Transverse colon (tissue), 4 donors: ENCODE measurements around the gene SPTBN1. TPM values are rescaled to one million over a fixed set of nuclear protein-coding genes. Genes with fewer than 3 reads are reported as not detected.

ENCODE experiments used
- DNase-seq: peaks from one replicate; pipeline ENCODE4 v3.0.0-alpha.2; 2019
- H3K27ac ChIP-seq, 4 donors: fragments of 200-600 bp; sonication (generic); 2 replicates each; pipeline ENCODE4 v1.5.1; 2016 to 2018; ENCODE audit warnings: inconsistent platforms in 4 of 4
- H3K27me3 ChIP-seq: fragments of 200-600 bp; sonication (generic); 2 replicates; pipeline ENCODE4 v1.5.1; 2017; ENCODE audit warnings: inconsistent platforms
- H3K36me3 ChIP-seq, 4 donors: fragments of 200-600 bp; sonication (generic); 2 replicates each; pipeline ENCODE4 v1.5.1; 2017 to 2019; ENCODE audit warnings: inconsistent platforms in 4 of 4
- H3K4me1 ChIP-seq, 4 donors: fragments of 200-600 bp; sonication (generic); 2 replicates each; pipeline ENCODE4 v1.5.1; 2017 to 2020; ENCODE audit warnings: inconsistent platforms in 4 of 4
- H3K4me3 ChIP-seq, 4 donors: fragments of 200-600 bp; sonication (generic); 1 replicate in 1 of 4; 2 replicates in 3 of 4; pipeline versions ENCODE4 v1.5.1 to v1.6.1; 2017 to 2019; ENCODE audit warnings: inconsistent platforms in 4 of 4
- H3K9me3 ChIP-seq, 2 donors: fragments of 200-600 bp; sonication (generic); 2 replicates each; pipeline ENCODE4 v1.5.1; 2017 to 2019; ENCODE audit warnings: inconsistent platforms in 2 of 2
- EP300 ChIP-seq: sonication (generic); formaldehyde crosslinking; IDR thresholded peaks from one replicate; pipeline ENCODE4 v1.6.1; 2017; ENCODE audit warnings: antibody characterized with exemption, low read depth
- POLR2A ChIP-seq: fragments of 450-650 bp; IDR thresholded peaks from one replicate; pipeline ENCODE4 v1.6.1; 2016; ENCODE audit warnings: antibody characterized with exemption, mild to moderate bottlenecking, moderate library complexity
- POLR2AphosphoS5 ChIP-seq, 3 donors: sonication (generic); formaldehyde crosslinking; IDR thresholded peaks; one replicate each; pipeline ENCODE4 v1.6.1; 2016; ENCODE audit warnings: antibody characterized with exemption in 3 of 3
- WGBS, 2 donors: methylation state at CpG; one replicate each; pipeline ENCODE4 v1.1.5; 2018; ENCODE audit warnings: low coverage in 1 of 2; 5-methylcytosine and 5-hydroxymethylcytosine counted together
- in situ Hi-C, 4 donors: fragments of 200-750 bp; cut with MboI; loops; one replicate each; pipeline versions ENCODE4 v1.15.0 to v1.15.1; 2017; ENCODE audit warnings: low sequenced_read_pairs in 3 of 4, low pct_ligation_motif_present in 1 of 4, low pct_unique_long_range_greater_than_20kb in 1 of 4
- intact Hi-C: fragments of 100-400 bp; cut with DNase I; formaldehyde crosslinking; loops from one replicate; pipeline ENCODE4 v1.15.1; 2023; ENCODE audit warnings: low total_unique reads
- total RNA-seq, 4 donors: library from RNA; depleted of rRNA; stranded (reverse); fragments of >200 nt; gene quantifications; one replicate each; pipeline ENCODE4 v1.1.0, GENCODE V29; 2016
- TF ChIP-seq, protein P1 (sequence below), 5 experiments: fragments of 200-600 bp in 3 of 5; fragments of 450-650 bp in 2 of 5; sonication (generic) in 3 of 5; IDR thresholded peaks; 1 replicate in 2 of 5; 2 replicates in 3 of 5; pipeline ENCODE4 v1.5.1; 2016 to 2017; ENCODE audit warnings: antibody characterized with exemption in 5 of 5, inconsistent platforms in 3 of 5, mild to moderate bottlenecking in 2 of 5, moderate library complexity in 1 of 5

SPTBN1 gene
- total RNA-seq, 4 donors from 2014 or later, result 269 to 301 (median 285) TPM

DNA sequence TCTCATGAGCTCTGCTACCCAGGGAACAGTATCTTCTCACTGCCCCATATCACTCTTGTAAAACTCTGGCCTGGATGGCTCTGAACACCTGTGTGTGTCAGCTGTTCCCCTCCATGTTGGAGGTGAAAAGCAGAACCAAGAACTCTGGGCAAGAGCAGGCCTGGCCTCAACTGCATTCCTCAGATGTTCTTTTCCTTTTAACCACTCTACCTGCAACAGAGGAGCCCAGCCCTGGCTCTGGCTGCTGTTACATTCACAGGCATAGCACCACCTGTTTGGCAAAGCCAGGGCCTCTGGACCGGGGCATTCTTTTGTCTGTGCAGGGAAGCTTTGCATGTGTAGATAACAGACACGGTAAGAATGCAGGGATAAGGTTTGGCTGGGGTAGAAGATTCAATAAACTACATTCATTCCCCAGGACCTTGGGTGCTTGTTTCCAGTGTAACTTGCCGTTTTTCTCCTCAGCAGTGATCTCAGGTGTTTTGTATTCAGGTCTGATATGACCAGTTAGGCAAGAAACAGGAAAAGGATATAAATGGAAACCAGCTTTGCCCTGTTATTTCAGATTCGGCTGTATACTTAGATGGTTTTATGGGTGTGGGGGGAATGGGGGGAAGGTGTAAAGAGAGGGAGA, 95.1 kb downstream of the SPTBN1 start:
- WGBS, 2 donors, result 18 to 30% methylated on average over 4 of the region's 4 CpGs
- Histone ChIP-seq H3K27me3 (no peaks in the 10 kb centered on the region), H3K27ac (peak overlapping the region; percentile 56 to 80 (median 70)), H3K4me3 (no peak overlapping the region), H3K4me1 (peaks cover 42 to 78% (median 55%) of the 10 kb centered on the region in 4 donors), H3K36me3 (no peaks in the 10 kb centered on the region), H3K9me3 (no peaks in the 10 kb centered on the region)
- in situ Hi-C loops (no loop called here), intact Hi-C loops (no loop called here)
- DNase-seq, result peak; percentile 33
- TF ChIP-seq POLR2A (no peak), EP300 (no peak), POLR2AphosphoS5 (IDR thresholded peaks at IDR 0.05) (no peak)
- TF ChIP-seq, protein P1, sequence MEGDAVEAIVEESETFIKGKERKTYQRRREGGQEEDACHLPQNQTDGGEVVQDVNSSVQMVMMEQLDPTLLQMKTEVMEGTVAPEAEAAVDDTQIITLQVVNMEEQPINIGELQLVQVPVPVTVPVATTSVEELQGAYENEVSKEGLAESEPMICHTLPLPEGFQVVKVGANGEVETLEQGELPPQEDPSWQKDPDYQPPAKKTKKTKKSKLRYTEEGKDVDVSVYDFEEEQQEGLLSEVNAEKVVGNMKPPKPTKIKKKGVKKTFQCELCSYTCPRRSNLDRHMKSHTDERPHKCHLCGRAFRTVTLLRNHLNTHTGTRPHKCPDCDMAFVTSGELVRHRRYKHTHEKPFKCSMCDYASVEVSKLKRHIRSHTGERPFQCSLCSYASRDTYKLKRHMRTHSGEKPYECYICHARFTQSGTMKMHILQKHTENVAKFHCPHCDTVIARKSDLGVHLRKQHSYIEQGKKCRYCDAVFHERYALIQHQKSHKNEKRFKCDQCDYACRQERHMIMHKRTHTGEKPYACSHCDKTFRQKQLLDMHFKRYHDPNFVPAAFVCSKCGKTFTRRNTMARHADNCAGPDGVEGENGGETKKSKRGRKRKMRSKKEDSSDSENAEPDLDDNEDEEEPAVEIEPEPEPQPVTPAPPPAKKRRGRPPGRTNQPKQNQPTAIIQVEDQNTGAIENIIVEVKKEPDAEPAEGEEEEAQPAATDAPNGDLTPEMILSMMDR (IDR thresholded peaks at IDR 0.05), result no peak

GRCh38 chr2:54553075-54553474, 96.9 kb downstream of the SPTBN1 start:
- H3K27me3 ChIP-seq, result no peaks in the 10 kb centered on the region
- WGBS, 2 donors, result 89 to 90% methylated on average over 2 of the region's 2 CpGs
- in situ Hi-C loops (no loop called here), intact Hi-C loops (no loop called here)
- H3K4me1 ChIP-seq, result peaks cover 45 to 77% (median 56%) of the 10 kb centered on the region in 4 donors
- TF ChIP-seq EP300 (no peak), POLR2AphosphoS5 (IDR thresholded peaks at IDR 0.05) (no peak), POLR2A (no peak)
- TF ChIP-seq, protein P1 (IDR thresholded peaks at IDR 0.05), result no peak
- no peak overlapping the region for H3K4me3 ChIP-seq
- H3K36me3 ChIP-seq, result no peaks in the 10 kb centered on the region
- no peaks in the 10 kb centered on the region for H3K9me3 ChIP-seq
- H3K27ac ChIP-seq, result peak overlapping the region in 1 of 4 donors; percentile 30
- no peak for DNase-seq

DNA sequence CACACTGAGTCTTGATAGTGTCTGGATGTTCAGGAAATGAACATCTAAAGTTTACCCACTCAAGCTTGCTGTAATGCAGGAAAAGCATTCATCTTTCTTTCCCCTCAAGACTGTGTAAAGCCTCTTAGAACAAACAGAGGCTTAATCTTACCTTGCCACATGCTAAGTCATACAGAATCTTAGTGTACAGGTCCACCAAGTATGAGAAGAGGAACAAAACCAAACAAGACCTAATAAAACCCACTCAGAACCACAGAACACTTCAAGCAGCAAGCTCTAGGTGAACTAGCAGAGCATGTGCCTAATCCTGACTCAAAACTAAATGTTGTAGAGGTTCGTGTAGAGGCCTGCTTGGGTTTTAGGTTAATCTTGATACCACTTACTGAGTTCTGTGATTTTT, 97.6 kb downstream of the SPTBN1 start:
- Histone ChIP-seq H3K27ac (no peak overlapping the region), H3K27me3 (no peaks in the 10 kb centered on the region), H3K4me3 (no peak overlapping the region), H3K4me1 (peaks cover 39 to 74% (median 56%) of the 10 kb centered on the region in 4 donors), H3K36me3 (no peaks in the 10 kb centered on the region), H3K9me3 (no peaks in the 10 kb centered on the region)
- WGBS, 2 donors, result 57 to 73% methylated on average over 1 of the region's 1 CpG
- DNase-seq, result no peak
- in situ Hi-C loops (no loop called here), intact Hi-C loops (no loop called here)
- TF ChIP-seq EP300, result no peak
- TF ChIP-seq POLR2AphosphoS5 (IDR thresholded peaks at IDR 0.05), result no peak
- no peak for TF ChIP-seq POLR2A
- TF ChIP-seq, protein P1 (IDR thresholded peaks at IDR 0.05), result no peak

GRCh38 chr2:54555318-54555837, 99.3 kb downstream of the SPTBN1 start:
- Histone ChIP-seq H3K4me1 (peaks cover 41 to 69% (median 53%) of the 10 kb centered on the region in 4 donors), H3K36me3 (no peaks in the 10 kb centered on the region), H3K4me3 (no peak overlapping the region), H3K9me3 (no peaks in the 10 kb centered on the region), H3K27ac (peak overlapping the region; percentile 91 to 98 (median 92)), H3K27me3 (no peaks in the 10 kb centered on the region)
- TF ChIP-seq POLR2A (no peak), POLR2AphosphoS5 (IDR thresholded peaks at IDR 0.05) (peak in 1 of 3 donors; percentile 30), EP300 (no peak)
- DNase-seq, result peak; percentile 30
- 53 to 63% methylated on average over 2 to 3 of the region's 3 CpGs for WGBS, 2 donors
- in situ Hi-C loops (no loop called here), intact Hi-C loops (no loop called here)
